Erythroblast (primary cell): ENCODE results near the gene PARP2.

Experiments
- GATA1 ChIP-seq: IDR thresholded peaks from 2 replicates; pipeline ENCODE4 v1.6.1; 2011; ENCODE audit warnings: low read depth, mild to moderate bottlenecking, control low read depth, low read length, moderate library complexity
- POLR2A ChIP-seq: IDR thresholded peaks from 2 replicates; pipeline ENCODE4 v1.6.1; 2011; ENCODE audit warnings: mild to moderate bottlenecking, low read length

- TF ChIP-seq POLR2A (no peak), GATA1 (no peak)
These were observed 37.2 kb downstream of the PARP2 start for GRCh38 chr14:20380681-20381080.
